Measurements from ENCODE around the gene PTH1R.
A peak's percentile ranks its signal among the peaks of the same experiment; 100 is the strongest.

The PTH1R gene

DNA sequence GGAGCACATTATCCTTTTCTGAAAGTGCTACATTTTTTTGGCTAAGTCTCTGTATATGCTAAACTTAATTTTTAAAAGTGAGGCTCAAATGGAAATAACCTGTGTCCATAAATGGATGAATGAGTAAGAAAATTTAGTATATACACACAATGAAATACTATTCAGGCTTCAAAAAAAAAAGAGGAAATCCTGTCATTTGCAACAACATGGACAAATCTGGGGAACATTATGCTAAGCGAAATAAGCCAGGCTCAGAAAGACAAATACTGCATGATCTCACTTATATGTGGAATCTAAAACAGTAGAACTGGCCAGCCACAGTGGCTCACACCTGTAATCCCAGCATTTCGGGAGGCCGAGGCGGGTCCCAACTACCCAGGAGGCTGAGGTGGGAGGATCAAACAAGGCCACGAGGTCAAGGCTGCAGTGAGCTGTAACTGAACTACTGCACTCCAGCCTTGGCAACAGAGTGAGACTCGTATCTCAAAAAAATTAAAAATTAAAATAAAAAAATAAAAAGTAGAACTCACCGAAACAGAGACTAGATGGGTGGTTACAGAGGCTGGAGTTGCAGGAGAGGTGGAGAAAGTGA lies 73.2 kb downstream of the PTH1R start:
- Histone ChIP-seq H2AFZ (ENCODE audit: low read depth, low read length) (no peak overlapping the region), H3K36me3 (replicated peaks; ENCODE audit: low read depth, low read length) (peaks cover 36% of the 10 kb centered on the region), H3K4me2 (ENCODE audit: low read length) (no peak overlapping the region), H3K27ac (ENCODE audit: low read length) (no peak overlapping the region), H3K9ac (ENCODE audit: low read length) (no peak overlapping the region), H3K4me1 (ENCODE audit: low read length) (peaks cover 73% of the 10 kb centered on the region), H3K4me3 (ENCODE audit: low read length) (no peak overlapping the region), H3K79me2 (ENCODE audit: low read length) (peaks cover 98% of the 10 kb centered on the region), H3K9me3 (ENCODE audit: insufficient read depth, low read length) (no peaks in the 10 kb centered on the region), H4K20me1 (ENCODE audit: insufficient read depth, low read length) (peaks cover 84% of the 10 kb centered on the region), H3K27me3 (ENCODE audit: low read depth, low read length) (no peaks in the 10 kb centered on the region)
- TF ChIP-seq EZH2phosphoT487 (IDR thresholded peaks at IDR 0.05; ENCODE audit: low read depth): no peak
- TF ChIP-seq CTCF (IDR thresholded peaks at IDR 0.05; ENCODE audit: low read depth, low read length): no peak

DNA sequence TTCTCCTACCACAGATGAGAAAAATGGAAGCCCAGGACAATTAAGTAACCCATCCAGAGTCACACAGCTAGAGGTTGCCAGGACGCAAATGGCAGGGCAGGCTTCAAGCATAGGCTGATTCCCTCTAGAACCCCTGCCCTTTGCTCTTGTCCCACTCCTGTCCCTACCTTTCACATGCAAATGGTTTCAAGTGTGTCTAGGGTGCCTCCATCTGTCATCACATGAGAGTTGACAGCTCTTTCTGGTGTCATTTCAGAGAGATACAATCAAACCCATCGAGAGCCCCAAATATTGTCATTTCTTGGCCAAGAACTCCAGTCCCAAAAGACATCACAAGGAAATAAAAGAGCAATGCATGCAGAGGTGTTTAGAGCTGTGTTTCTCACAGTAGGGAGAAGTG lies 75.3 kb downstream of the PTH1R start:
- H3K4me2 ChIP-seq (ENCODE audit: low read length): peak overlapping the region; percentile 63
- H3K4me3 ChIP-seq (ENCODE audit: low read length): peak overlapping the region; percentile 23; the same call in 1 of the 2 replicates
- H3K4me1 ChIP-seq (ENCODE audit: low read length): peaks cover 76% of the 10 kb centered on the region
- TF ChIP-seq EZH2phosphoT487 (IDR thresholded peaks at IDR 0.05; ENCODE audit: low read depth) (no peak), CTCF (IDR thresholded peaks at IDR 0.05; ENCODE audit: low read depth, low read length) (no peak)
- peak overlapping the region; percentile 71 for H3K27ac ChIP-seq (ENCODE audit: low read length)
- H3K9me3 ChIP-seq (ENCODE audit: insufficient read depth, low read length): no peaks in the 10 kb centered on the region
- peaks cover 16% of the 10 kb centered on the region for H3K36me3 ChIP-seq (replicated peaks; ENCODE audit: low read depth, low read length)
- H2AFZ ChIP-seq (ENCODE audit: low read depth, low read length): no peak overlapping the region
- H3K79me2 ChIP-seq (ENCODE audit: low read length): peaks cover 98% of the 10 kb centered on the region
- no peaks in the 10 kb centered on the region for H3K27me3 ChIP-seq (ENCODE audit: low read depth, low read length)
- 0 out of 2 replicates have a peak overlapping the region, but pooled peaks have one; percentile 43 for H3K9ac ChIP-seq (ENCODE audit: low read length)
- peaks cover 89% of the 10 kb centered on the region for H4K20me1 ChIP-seq (ENCODE audit: insufficient read depth, low read length)

Data from OCI-LY3 (cell line).